A549 treated with RU486 at 1 μM for 4 hours (cell line): ENCODE data around the gene POMT2. TPM values are rescaled to one million over a fixed set of nuclear protein-coding genes. Genes with fewer than 3 reads are reported as not detected.

Experiments used
- total RNA-seq: library from RNA; stranded (reverse); fragments of 200-300 nt; extraction: Qiagen RNA extraction; gene quantifications from 5 replicates; pipeline ENCODE4 v1.2.3, GENCODE V29; 2022; ENCODE audit warnings: low read depth

POMT2 gene
- total RNA-seq = 31.6 to 41.6 TPM (median 31.8 TPM) in 5 replicates

GRCh38 chr14:77320238-77320935 lies at the start of gene POMT2:
Gene POMT2, minus strand, starts transcription at chr14:77320883. Its CDS starts 202 bp downstream, at chr14:77320681.

GRCh38 chr14:77271113-77271710 lies 49.5 kb downstream of the POMT2 start, which contains the start of gene NGB:
Gene NGB, minus strand, starts transcription at chr14:77271206. Its CDS starts 269 bp downstream, at chr14:77270937.

Other genes starting within 250 kb of the POMT2 start
- 5.3 to 8.5 TPM (median 7.6 TPM) in 5 replicates for gene CIPC, start 222.6 kb downstream of the POMT2 start, total RNA-seq
- 0.11 to 0.26 TPM (median 0.20 TPM) in 5 replicates for gene ZDHHC22, start 179.1 kb downstream of the POMT2 start, total RNA-seq
- 0.45 to 1.0 TPM (median 0.76 TPM) in 5 replicates for gene TMEM63C, start 139.1 kb downstream of the POMT2 start, total RNA-seq
- not detected in 5 replicates for gene NGB, start 49.7 kb downstream of the POMT2 start, total RNA-seq
- gene GSTZ1, start 153 bp upstream of the POMT2 start, total RNA-seq = 30.5 to 34.6 TPM (median 31.8 TPM) in 5 replicates
- gene TMED8, start 56.2 kb upstream of the POMT2 start, total RNA-seq = 3.0 to 8.1 TPM (median 7.6 TPM) in 5 replicates
- 1.4 to 3.3 TPM (median 2.1 TPM) in 5 replicates for gene SAMD15, start 56.5 kb upstream of the POMT2 start, total RNA-seq
- gene NOXRED1, start 102.6 kb upstream of the POMT2 start, total RNA-seq = 0.07 to 0.14 TPM in 2 of 5 replicates, not detected in the others
- 13.0 to 14.1 TPM (median 13.4 TPM) in 5 replicates for gene VIPAS39, start 136.7 kb upstream of the POMT2 start, total RNA-seq
- gene AHSA1, start 137.2 kb upstream of the POMT2 start, total RNA-seq = 234 to 329 TPM (median 287 TPM) in 5 replicates
- 0.40 to 0.57 TPM (median 0.46 TPM) in 5 replicates for gene ISM2, start 177.9 kb upstream of the POMT2 start, total RNA-seq